Measurements from ENCODE around the gene NTRK1.
A peak's percentile ranks its signal among the peaks of the same experiment; 100 is the strongest.

Gene NTRK1

DNA sequence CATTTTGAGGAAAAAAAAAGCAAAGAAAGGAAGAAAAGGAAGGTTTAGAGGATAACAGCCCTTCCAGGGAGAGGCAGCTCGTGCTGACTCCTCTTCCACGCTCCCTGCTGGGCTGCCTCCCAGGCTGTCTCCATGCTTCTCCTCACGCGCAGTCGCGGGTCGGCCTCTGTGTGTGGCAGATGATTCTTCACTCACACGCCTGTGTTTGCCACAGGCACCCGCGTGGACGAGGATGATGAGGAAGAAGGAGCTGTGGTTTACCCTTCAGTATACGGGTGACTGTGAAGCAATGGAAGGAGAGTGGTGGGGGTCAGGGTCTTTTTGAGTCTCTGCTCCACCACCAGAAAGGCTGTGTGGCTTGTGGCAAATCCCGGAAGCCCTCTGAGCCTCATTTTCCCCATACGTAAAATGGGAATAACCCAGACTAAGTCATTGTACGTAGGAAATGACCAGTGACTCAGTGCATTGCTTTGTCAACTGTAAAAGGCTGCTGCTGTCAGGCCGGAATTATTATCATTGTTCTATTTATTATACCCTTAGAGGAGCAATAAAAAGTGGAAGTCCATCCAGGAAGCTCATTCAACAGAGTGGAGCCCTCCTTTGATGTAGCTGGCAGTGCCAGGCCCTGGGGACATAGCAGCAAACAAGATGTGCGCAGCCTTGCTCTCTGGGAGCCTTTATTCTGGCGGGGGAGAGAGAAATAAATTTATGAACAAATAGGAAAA, 32.1 kb upstream of the NTRK1 start:
- DNase-seq (ENCODE audit: low spot score in 2 of 2), result no peak
- H3K36me3 Mint-ChIP-seq, result no peaks in the 10 kb centered on the region
- H3K9me3 Mint-ChIP-seq, result no peaks in the 10 kb centered on the region
- H3K4me1 Mint-ChIP-seq, result peaks cover 17% of the 10 kb centered on the region
- H3K4me3 Mint-ChIP-seq, result no peak overlapping the region
- no peak for ATAC-seq
- peak overlapping the region; percentile 23 for H3K27ac Mint-ChIP-seq

GRCh38 chr1:156832434-156832833, 28.2 kb upstream of the NTRK1 start:
- DNase-seq (ENCODE audit: low spot score in 2 of 2) (no peak), ATAC-seq (no peak)
- no peak overlapping the region for H3K27ac Mint-ChIP-seq
- H3K36me3 Mint-ChIP-seq, result no peaks in the 10 kb centered on the region
- no peaks in the 10 kb centered on the region for H3K9me3 Mint-ChIP-seq
- peaks cover 52% of the 10 kb centered on the region for H3K4me1 Mint-ChIP-seq
- no peak overlapping the region for H3K4me3 Mint-ChIP-seq

DNA sequence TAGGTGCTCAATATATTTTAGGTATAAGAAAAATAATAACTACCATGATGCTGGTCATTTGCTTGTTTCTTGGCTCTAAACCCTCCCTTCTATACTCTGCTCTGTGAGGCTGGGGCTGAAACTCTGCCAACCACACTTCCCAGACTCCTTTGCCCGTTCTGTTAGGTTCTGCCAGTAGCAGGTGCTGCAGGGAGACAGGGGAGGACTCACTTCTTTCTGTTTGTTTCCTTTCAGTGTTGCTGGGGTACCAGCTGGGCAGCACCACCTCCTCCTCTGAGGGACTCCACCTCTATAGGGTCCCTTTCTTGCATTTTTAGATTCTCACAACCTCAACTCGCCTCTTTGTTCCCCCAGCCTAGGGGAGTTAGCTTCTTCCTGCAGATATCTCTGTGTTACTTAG, 27.1 kb upstream of the NTRK1 start:
- peaks cover 50% of the 10 kb centered on the region for H3K4me1 Mint-ChIP-seq
- H3K4me3 Mint-ChIP-seq, result no peak overlapping the region
- no peaks in the 10 kb centered on the region for H3K36me3 Mint-ChIP-seq
- no peak for DNase-seq (ENCODE audit: low spot score in 2 of 2)
- peak overlapping the region; percentile 38 for H3K27ac Mint-ChIP-seq
- peak; percentile 16 for ATAC-seq
- H3K9me3 Mint-ChIP-seq, result no peaks in the 10 kb centered on the region

- H3K4me1 Mint-ChIP-seq, result peaks cover 51% of the 10 kb centered on the region
- no peaks in the 10 kb centered on the region for H3K9me3 Mint-ChIP-seq
- H3K27ac Mint-ChIP-seq, result peak overlapping the region; percentile 38
- peak; percentile 53 for ATAC-seq
- no peaks in the 10 kb centered on the region for H3K36me3 Mint-ChIP-seq
- no peak overlapping the region for H3K4me3 Mint-ChIP-seq
- DNase-seq (ENCODE audit: low spot score in 2 of 2), result no peak
These were observed 26.3 kb upstream of the NTRK1 start for GRCh38 chr1:156834322-156834721.

- peaks cover 56% of the 10 kb centered on the region for H3K4me1 Mint-ChIP-seq
- peak overlapping the region; percentile 81 for H3K27ac Mint-ChIP-seq
- no peaks in the 10 kb centered on the region for H3K36me3 Mint-ChIP-seq
- no peaks in the 10 kb centered on the region for H3K9me3 Mint-ChIP-seq
- ATAC-seq (peak; percentile 82), DNase-seq (ENCODE audit: low spot score in 2 of 2) (peak in 1 of 2 donors; percentile 74)
- H3K4me3 Mint-ChIP-seq, result peak overlapping the region; percentile 49
These were observed 24.5 kb upstream of the NTRK1 start for GRCh38 chr1:156836041-156836654.

DNA sequence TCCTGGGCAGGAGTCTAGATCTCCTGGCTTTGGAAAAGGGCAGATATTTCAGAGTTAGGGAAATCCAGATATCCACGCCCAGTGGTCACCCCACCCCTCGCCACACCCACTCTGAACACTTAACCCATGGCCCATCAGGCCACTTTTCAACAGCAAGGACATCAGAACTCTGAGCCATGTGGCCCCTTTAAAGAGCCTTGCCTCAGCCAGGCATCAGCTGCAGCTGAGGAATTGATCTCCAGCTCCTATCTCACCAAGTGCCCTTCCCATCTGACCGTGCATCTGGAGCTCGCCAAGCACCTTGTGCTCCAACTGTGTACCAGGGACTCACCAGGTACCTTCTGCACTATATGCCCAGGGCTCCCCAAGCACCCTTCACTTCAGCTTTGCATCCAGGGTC, 23.8 kb upstream of the NTRK1 start:
- Mint-ChIP-seq H3K4me3 (peak overlapping the region; percentile 49), H3K36me3 (no peaks in the 10 kb centered on the region), H3K4me1 (peaks cover 56% of the 10 kb centered on the region), H3K9me3 (no peaks in the 10 kb centered on the region), H3K27ac (peak overlapping the region; percentile 81)
- ATAC-seq (no peak), DNase-seq (ENCODE audit: low spot score in 2 of 2) (no peak)

DNA sequence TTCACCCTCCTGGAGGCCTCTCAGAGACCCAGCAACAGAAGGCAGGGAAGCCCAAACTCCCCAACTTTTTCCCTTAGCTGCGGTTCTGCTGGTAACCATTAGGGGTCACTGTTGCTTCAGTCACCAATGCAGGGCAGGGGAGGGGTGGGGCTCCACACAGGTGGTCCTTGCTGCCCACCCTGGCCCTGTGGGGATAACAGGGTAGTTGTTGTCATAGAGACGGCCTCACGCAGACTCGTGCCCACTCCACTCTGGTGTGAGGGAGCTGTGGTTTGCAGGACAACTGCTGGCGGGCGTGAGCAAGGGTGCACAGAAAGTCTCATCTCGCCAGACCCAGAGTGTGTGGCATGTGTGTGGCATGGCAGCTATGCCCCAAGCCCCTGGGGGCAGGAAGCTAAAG, 21.7 kb upstream of the NTRK1 start:
- peak; percentile 36 for ATAC-seq
- H3K4me1 Mint-ChIP-seq, result peaks cover 48% of the 10 kb centered on the region
- no peaks in the 10 kb centered on the region for H3K36me3 Mint-ChIP-seq
- H3K9me3 Mint-ChIP-seq, result no peaks in the 10 kb centered on the region
- H3K4me3 Mint-ChIP-seq, result no peak overlapping the region
- peak overlapping the region; percentile 84 for H3K27ac Mint-ChIP-seq
- peak; percentile 55 to 81 for DNase-seq (ENCODE audit: low spot score in 2 of 2)

DNA sequence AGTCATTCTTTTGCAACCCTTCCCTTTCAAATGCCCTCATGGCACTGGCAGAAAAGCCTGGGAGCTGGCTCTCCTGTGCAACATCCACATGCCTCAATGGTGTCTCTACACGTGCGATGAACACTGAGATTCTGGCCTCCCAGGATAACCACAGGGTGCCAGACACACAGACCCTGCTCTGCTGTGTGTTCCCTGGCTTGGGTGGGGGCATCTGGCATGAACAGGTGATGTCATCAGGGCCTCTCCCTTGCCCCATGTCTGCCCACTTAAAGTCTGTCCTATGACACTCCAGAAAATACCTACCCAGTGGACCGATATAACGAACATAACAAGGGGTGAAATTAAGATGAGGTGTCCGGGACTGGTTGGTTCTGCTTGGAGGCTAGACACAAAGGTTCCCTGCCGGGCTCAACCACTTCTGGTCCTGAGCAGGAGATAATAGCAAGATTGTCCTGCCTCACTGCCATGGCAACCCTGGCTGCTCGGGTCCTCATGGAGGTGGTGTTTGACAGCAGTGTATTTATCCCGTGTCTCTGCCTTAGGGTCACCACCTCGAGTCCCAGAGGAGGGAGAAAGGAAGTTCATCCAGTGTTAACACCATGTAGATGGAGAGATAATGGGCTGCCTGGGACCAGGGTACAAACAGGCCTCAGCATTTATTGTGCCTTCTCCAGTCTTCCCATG, 21.1 kb upstream of the NTRK1 start:
- Mint-ChIP-seq H3K27ac (peak overlapping the region; percentile 20), H3K4me1 (peaks cover 46% of the 10 kb centered on the region), H3K36me3 (no peaks in the 10 kb centered on the region), H3K9me3 (no peaks in the 10 kb centered on the region), H3K4me3 (no peak overlapping the region)
- DNase-seq (ENCODE audit: low spot score in 2 of 2) (no peak), ATAC-seq (no peak)

DNA sequence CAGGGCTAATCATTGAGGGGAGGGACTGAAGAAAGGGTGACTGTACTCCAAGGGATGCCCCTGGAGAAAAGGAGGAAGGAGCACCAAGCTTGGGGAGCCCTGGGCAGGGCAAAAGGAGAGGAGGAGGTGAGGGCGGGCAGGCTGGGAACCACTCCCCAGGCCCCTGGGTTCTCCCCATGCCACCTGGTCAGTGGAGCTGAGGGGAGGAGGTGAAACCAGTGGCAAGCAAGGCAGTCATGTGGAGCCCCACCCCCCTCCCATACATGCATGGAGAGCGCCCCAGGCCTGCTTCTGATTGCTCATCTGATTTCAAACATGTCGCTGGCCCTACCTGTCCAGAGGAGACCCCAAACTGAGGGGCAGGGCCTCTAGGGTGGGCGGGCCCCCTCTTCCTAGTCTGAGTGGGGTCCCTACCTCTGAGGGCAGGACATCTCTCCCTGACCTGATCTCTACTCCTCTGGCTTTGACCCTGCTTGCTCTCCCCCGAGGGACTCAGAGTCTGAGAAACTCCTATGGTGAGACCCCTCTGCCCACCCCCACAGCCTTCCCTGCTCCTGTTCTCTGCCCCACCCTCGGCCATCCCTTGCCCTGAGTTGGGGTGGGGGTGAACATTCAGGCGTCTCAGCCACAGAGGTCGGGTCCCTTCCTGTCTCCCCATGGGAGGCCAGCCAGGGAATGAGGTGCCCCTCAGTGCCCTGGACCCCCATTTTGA, 20.3 kb upstream of the NTRK1 start:
- ATAC-seq, result no peak
- Mint-ChIP-seq H3K36me3 (no peaks in the 10 kb centered on the region), H3K27ac (no peak overlapping the region), H3K4me3 (no peak overlapping the region), H3K9me3 (no peaks in the 10 kb centered on the region), H3K4me1 (peaks cover 49% of the 10 kb centered on the region)
- no peak for DNase-seq (ENCODE audit: low spot score in 2 of 2)

DNA sequence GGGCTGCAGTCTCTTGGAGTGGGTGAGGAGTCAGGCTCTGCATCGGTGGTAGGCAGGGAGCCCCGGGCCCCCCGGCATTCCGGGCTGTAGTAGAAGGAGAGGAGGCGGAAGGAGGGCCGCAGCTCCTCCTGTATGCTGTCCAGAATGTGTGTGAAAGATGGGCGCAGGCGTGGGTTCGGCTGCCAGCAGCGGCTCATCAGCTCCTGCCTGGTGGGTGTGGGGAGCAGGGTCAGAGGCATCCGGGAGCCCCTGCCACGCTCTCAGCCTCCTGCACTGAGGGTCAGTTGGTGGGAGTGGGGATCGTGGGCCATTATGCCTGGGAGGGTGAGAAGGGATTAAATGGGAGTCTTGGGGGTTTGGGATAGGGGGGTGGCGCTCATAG, 19.8 kb upstream of the NTRK1 start:
- Mint-ChIP-seq H3K4me1 (peaks cover 46% of the 10 kb centered on the region), H3K4me3 (no peak overlapping the region), H3K27ac (no peak overlapping the region), H3K36me3 (no peaks in the 10 kb centered on the region), H3K9me3 (no peaks in the 10 kb centered on the region)
- ATAC-seq (no peak), DNase-seq (ENCODE audit: low spot score in 2 of 2) (no peak)

GRCh38 chr1:156841295-156841855, 19.3 kb upstream of the NTRK1 start:
- H3K27ac Mint-ChIP-seq, result no peak overlapping the region
- DNase-seq (ENCODE audit: low spot score in 2 of 2) (no peak), ATAC-seq (no peak)
- peaks cover 41% of the 10 kb centered on the region for H3K4me1 Mint-ChIP-seq
- H3K9me3 Mint-ChIP-seq, result no peaks in the 10 kb centered on the region
- no peak overlapping the region for H3K4me3 Mint-ChIP-seq
- H3K36me3 Mint-ChIP-seq, result no peaks in the 10 kb centered on the region

DNA sequence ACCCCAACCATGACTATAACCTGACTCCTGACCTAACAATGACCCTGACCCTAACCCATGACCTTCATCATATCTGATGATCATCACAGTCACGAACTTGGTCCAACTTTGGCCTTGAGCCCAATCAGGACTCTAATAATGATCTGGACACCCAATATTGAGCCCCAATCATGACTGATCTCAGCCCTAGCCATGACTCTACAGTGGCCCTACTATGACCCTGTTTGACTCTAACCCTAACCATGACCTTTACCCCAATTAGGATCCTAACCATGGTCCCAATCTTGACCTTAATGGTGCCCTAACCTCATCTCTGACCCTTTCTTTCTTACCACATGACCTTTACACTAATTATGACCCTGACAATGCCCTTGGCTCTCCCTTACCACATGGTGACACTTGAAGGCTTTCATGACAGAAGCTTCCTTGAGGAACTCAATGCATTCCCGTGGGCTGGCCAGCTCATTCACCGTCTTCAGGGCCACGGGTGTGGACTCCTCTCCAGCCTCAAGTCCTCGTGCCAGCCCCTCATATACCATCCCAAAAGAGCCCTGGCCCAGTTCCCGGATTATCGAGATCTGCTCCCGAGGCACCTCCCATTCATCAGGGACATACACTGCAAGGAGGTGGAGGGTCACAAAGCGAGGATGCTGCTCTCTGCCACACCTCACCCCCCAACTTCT, 17.9 kb upstream of the NTRK1 start:
- no peak overlapping the region for H3K4me3 Mint-ChIP-seq
- H3K27ac Mint-ChIP-seq, result no peak overlapping the region
- ATAC-seq (no peak), DNase-seq (ENCODE audit: low spot score in 2 of 2) (no peak)
- no peaks in the 10 kb centered on the region for H3K36me3 Mint-ChIP-seq
- H3K4me1 Mint-ChIP-seq, result peaks cover 37% of the 10 kb centered on the region
- H3K9me3 Mint-ChIP-seq, result no peaks in the 10 kb centered on the region

DNA sequence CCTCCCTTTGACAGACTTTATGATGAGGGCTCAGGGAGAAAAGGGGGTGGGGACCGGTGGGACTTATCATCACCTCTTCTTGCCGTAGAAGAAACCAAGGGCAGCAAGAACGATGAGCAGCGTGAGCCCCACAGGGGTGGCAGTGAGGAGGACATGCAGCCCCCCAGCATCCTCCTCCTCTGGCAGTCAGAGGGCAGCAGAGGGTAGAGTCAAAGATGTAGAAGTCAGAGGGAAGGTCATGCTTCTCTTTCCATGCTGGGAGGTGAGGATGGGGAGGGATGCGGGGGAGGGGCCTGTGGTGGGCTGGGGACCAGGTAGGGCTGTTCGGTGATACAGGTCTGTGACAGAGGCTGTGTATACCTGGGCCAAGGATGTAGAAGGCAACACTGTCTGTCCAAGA, 16.6 kb upstream of the NTRK1 start:
- no peak overlapping the region for H3K27ac Mint-ChIP-seq
- peaks cover 44% of the 10 kb centered on the region for H3K4me1 Mint-ChIP-seq
- DNase-seq (ENCODE audit: low spot score in 2 of 2), result no peak
- no peaks in the 10 kb centered on the region for H3K9me3 Mint-ChIP-seq
- no peak for ATAC-seq
- peak overlapping the region; percentile 70 for H3K4me3 Mint-ChIP-seq
- no peaks in the 10 kb centered on the region for H3K36me3 Mint-ChIP-seq

GRCh38 chr1:156844638-156845037, 16.0 kb upstream of the NTRK1 start:
- Mint-ChIP-seq H3K36me3 (no peaks in the 10 kb centered on the region), H3K4me3 (peak overlapping the region; percentile 70), H3K27ac (no peak overlapping the region), H3K9me3 (no peaks in the 10 kb centered on the region), H3K4me1 (peaks cover 45% of the 10 kb centered on the region)
- ATAC-seq (no peak), DNase-seq (ENCODE audit: low spot score in 2 of 2) (no peak)

Data from stimulated activated effector memory CD8-positive, alpha-beta T cell treated with anti-CD3 and anti-CD28 coated beads, Interleukin-12 subunit alpha, Interleukin-12 subunit beta, amount 100 ng/mL, for 72 hours (primary cell).